Measurements from ENCODE around the gene STX1B. TPM values are rescaled to one million over a fixed set of nuclear protein-coding genes. Genes with fewer than 3 reads are reported as not detected.
A peak's percentile ranks its signal among the peaks of the same experiment; 100 is the strongest.
"Not testable (repeated sequence)": the region's sequence is repeated elsewhere in the genome, so short reads cannot be mapped to it uniquely, and the experiment has no call there.

STX1B gene
- total RNA-seq, 2 donors from 2014 or later = 0.27 to 0.47 TPM

- DNase-seq = no peak
- H3K27ac Mint-ChIP-seq = no peak overlapping the region
- no peaks in the 10 kb centered on the region for H3K9me3 ChIP-seq (ENCODE audit: control insufficient read depth, low read length, poor library complexity, severe bottlenecking)
- H3K4me1 Mint-ChIP-seq = peaks cover 5% of the 10 kb centered on the region
- H3K4me3 Mint-ChIP-seq = no peak overlapping the region
- ATAC-seq = no peak
- H3K27me3 Mint-ChIP-seq = no peaks in the 10 kb centered on the region
- H3K36me3 Mint-ChIP-seq (ENCODE audit: low read depth) = peaks cover 4% of the 10 kb centered on the region
Observed at GRCh38 chr16:31029272-31029671, 18.8 kb upstream of the STX1B start.

- H3K4me3 Mint-ChIP-seq = no peak overlapping the region
Observed at GRCh38 chr16:31025339-31025738, 14.9 kb upstream of the STX1B start.

GRCh38 chr16:31023627-31024226 is 13.3 kb upstream of the STX1B start:
- no peaks in the 10 kb centered on the region for H3K36me3 Mint-ChIP-seq (ENCODE audit: low read depth)
- H3K4me1 Mint-ChIP-seq = no peaks in the 10 kb centered on the region
- no peak for DNase-seq
- H3K27ac Mint-ChIP-seq = no peak overlapping the region
- no peak for ATAC-seq
- no peaks in the 10 kb centered on the region for H3K9me3 ChIP-seq (ENCODE audit: control insufficient read depth, low read length, poor library complexity, severe bottlenecking)
- no peaks in the 10 kb centered on the region for H3K27me3 Mint-ChIP-seq
- H3K4me3 Mint-ChIP-seq = no peak overlapping the region

More at GRCh38 chr16:31025339-31025738, 14.9 kb upstream of the STX1B start:
- DNase-seq (no peak), ATAC-seq (no peak)
- H3K9me3 ChIP-seq (ENCODE audit: control insufficient read depth, low read length, poor library complexity, severe bottlenecking) = no peaks in the 10 kb centered on the region
- Mint-ChIP-seq H3K27me3 (no peaks in the 10 kb centered on the region), H3K27ac (no peak overlapping the region), H3K4me1 (no peaks in the 10 kb centered on the region), H3K36me3 (ENCODE audit: low read depth) (no peaks in the 10 kb centered on the region)

- no peaks in the 10 kb centered on the region for H3K36me3 Mint-ChIP-seq (ENCODE audit: low read depth)
- ATAC-seq (no peak), DNase-seq (no peak)
- no peak overlapping the region for H3K27ac Mint-ChIP-seq
- H3K27me3 Mint-ChIP-seq = no peaks in the 10 kb centered on the region
- H3K4me3 Mint-ChIP-seq = no peak overlapping the region
- no peaks in the 10 kb centered on the region for H3K4me1 Mint-ChIP-seq
- no peaks in the 10 kb centered on the region for H3K9me3 ChIP-seq (ENCODE audit: control insufficient read depth, low read length, poor library complexity, severe bottlenecking)
Observed at GRCh38 chr16:31023252-31023602, 12.8 kb upstream of the STX1B start.

GRCh38 chr16:31022544-31023251 is 12.3 kb upstream of the STX1B start:
- Mint-ChIP-seq H3K4me3 (no peak overlapping the region), H3K4me1 (no peaks in the 10 kb centered on the region), H3K36me3 (ENCODE audit: low read depth) (no peaks in the 10 kb centered on the region), H3K27me3 (no peaks in the 10 kb centered on the region), H3K27ac (no peak overlapping the region)
- no peak for DNase-seq
- no peaks in the 10 kb centered on the region for H3K9me3 ChIP-seq (ENCODE audit: control insufficient read depth, low read length, poor library complexity, severe bottlenecking)
- ATAC-seq = no peak

GRCh38 chr16:31020536-31020935 is 10.1 kb upstream of the STX1B start:
- H3K9me3 ChIP-seq (ENCODE audit: control insufficient read depth, low read length, poor library complexity, severe bottlenecking) = no peaks in the 10 kb centered on the region
- Mint-ChIP-seq H3K36me3 (ENCODE audit: low read depth) (no peaks in the 10 kb centered on the region), H3K27ac (no peak overlapping the region), H3K27me3 (no peaks in the 10 kb centered on the region), H3K4me3 (no peak overlapping the region), H3K4me1 (no peaks in the 10 kb centered on the region)
- DNase-seq (no peak), ATAC-seq (no peak)

GRCh38 chr16:31017756-31018155 is 7.3 kb upstream of the STX1B start:
- H3K36me3 Mint-ChIP-seq (ENCODE audit: low read depth); DNase-seq; H3K27ac Mint-ChIP-seq; H3K4me1 Mint-ChIP-seq; ATAC-seq; H3K4me3 Mint-ChIP-seq; H3K9me3 ChIP-seq (ENCODE audit: control insufficient read depth, low read length, poor library complexity, severe bottlenecking): not testable (repeated sequence)
- peaks cover 18% of the 10 kb centered on the region for H3K27me3 Mint-ChIP-seq

GRCh38 chr16:31016018-31016417 is 5.6 kb upstream of the STX1B start:
- H3K36me3 Mint-ChIP-seq (ENCODE audit: low read depth) = peaks cover 4% of the 10 kb centered on the region
- no peak overlapping the region for H3K27ac Mint-ChIP-seq
- ATAC-seq = no peak

GRCh38 chr16:31013292-31013691 is 2.9 kb upstream of the STX1B start:
- H3K4me3 Mint-ChIP-seq; ATAC-seq; H3K36me3 Mint-ChIP-seq (ENCODE audit: low read depth); H3K9me3 ChIP-seq (ENCODE audit: control insufficient read depth, low read length, poor library complexity, severe bottlenecking); DNase-seq: not testable (repeated sequence)
- peaks cover 16% of the 10 kb centered on the region for H3K4me1 Mint-ChIP-seq
- peaks cover 42% of the 10 kb centered on the region for H3K27me3 Mint-ChIP-seq
- H3K27ac Mint-ChIP-seq = peak overlapping the region; percentile 62

More at GRCh38 chr16:31016018-31016417, 5.6 kb upstream of the STX1B start:
- peaks cover 11% of the 10 kb centered on the region for H3K4me1 Mint-ChIP-seq
- peaks cover 33% of the 10 kb centered on the region for H3K27me3 Mint-ChIP-seq
- no peaks in the 10 kb centered on the region for H3K9me3 ChIP-seq (ENCODE audit: control insufficient read depth, low read length, poor library complexity, severe bottlenecking)
- no peak for DNase-seq
- no peak overlapping the region for H3K4me3 Mint-ChIP-seq

- not testable (repeated sequence) for DNase-seq; H3K36me3 Mint-ChIP-seq (ENCODE audit: low read depth); ATAC-seq; H3K9me3 ChIP-seq (ENCODE audit: control insufficient read depth, low read length, poor library complexity, severe bottlenecking)
- Mint-ChIP-seq H3K4me3 (peak overlapping the region; percentile 80), H3K4me1 (peaks cover 16% of the 10 kb centered on the region), H3K27me3 (peaks cover 42% of the 10 kb centered on the region), H3K27ac (peak overlapping the region; percentile 32)
Observed at GRCh38 chr16:31011815-31012214, 1.4 kb upstream of the STX1B start.

GRCh38 chr16:31009894-31010584 is 399 bp downstream of the STX1B start:
- ATAC-seq (peak; percentile 33), DNase-seq (no peak)
- no peak overlapping the region for H3K27ac Mint-ChIP-seq

GRCh38 chr16:31009120-31009519 is 1.3 kb downstream of the STX1B start:
- H3K36me3 Mint-ChIP-seq (ENCODE audit: low read depth) = peaks cover 4% of the 10 kb centered on the region
- peaks cover 35% of the 10 kb centered on the region for H3K27me3 Mint-ChIP-seq
- no peaks in the 10 kb centered on the region for H3K9me3 ChIP-seq (ENCODE audit: control insufficient read depth, low read length, poor library complexity, severe bottlenecking)
- no peak overlapping the region for H3K27ac Mint-ChIP-seq
- peaks cover 16% of the 10 kb centered on the region for H3K4me1 Mint-ChIP-seq
- DNase-seq (no peak), ATAC-seq (no peak)
- H3K4me3 Mint-ChIP-seq = peak overlapping the region; percentile 41

More at GRCh38 chr16:31009894-31010584, 399 bp downstream of the STX1B start:
- peak overlapping the region; percentile 81 for H3K4me3 Mint-ChIP-seq
- H3K9me3 ChIP-seq (ENCODE audit: control insufficient read depth, low read length, poor library complexity, severe bottlenecking) = no peaks in the 10 kb centered on the region
- peaks cover 16% of the 10 kb centered on the region for H3K4me1 Mint-ChIP-seq
- peaks cover 38% of the 10 kb centered on the region for H3K27me3 Mint-ChIP-seq
- H3K36me3 Mint-ChIP-seq (ENCODE audit: low read depth) = peaks cover 4% of the 10 kb centered on the region

- Mint-ChIP-seq H3K27me3 (peaks cover 31% of the 10 kb centered on the region), H3K36me3 (ENCODE audit: low read depth) (peaks cover 2% of the 10 kb centered on the region), H3K4me3 (no peak overlapping the region), H3K4me1 (peaks cover 14% of the 10 kb centered on the region), H3K27ac (no peak overlapping the region)
- DNase-seq = no peak
- ATAC-seq = no peak
- no peaks in the 10 kb centered on the region for H3K9me3 ChIP-seq (ENCODE audit: control insufficient read depth, low read length, poor library complexity, severe bottlenecking)
Observed at GRCh38 chr16:31008551-31008950, 1.9 kb downstream of the STX1B start.
